BJ (cell line): ENCODE data around the gene DCLK1. TPM values are rescaled to one million over a fixed set of nuclear protein-coding genes. Genes with fewer than 3 reads are reported as not detected.

Experiments
- CTCF ChIA-PET: fragments of 350-600 bp; formaldehyde crosslinking; extraction: SDS; loops from one replicate; lab custom pipeline; 2021; ENCODE audit warnings: antibody characterized with exemption, inconsistent platforms; lab: Yijun Ruan, JAX
- POLR2A ChIA-PET: fragments of 300-600 bp; sonication (Branson Sonifier 250); formaldehyde crosslinking; extraction: SDS; loops from one replicate; lab custom pipeline; 2021; ENCODE audit warnings: antibody characterized with exemption; lab: Charles Lee
- DNase-seq: peaks from one replicate; pipeline ENCODE4 v3.0.0-alpha.2; 2011; ENCODE audit warnings: low read depth
- H3K27me3 ChIP-seq: 2 replicates; pipeline ENCODE4 v1.6.0; 2011; ENCODE audit warnings: low read length; ENCODE audit not compliant: control insufficient read depth, insufficient read depth
- H3K36me3 ChIP-seq: 2 replicates; pipeline ENCODE4 v1.5.1; 2011; ENCODE audit warnings: low read length; ENCODE audit not compliant: control insufficient read depth, insufficient read depth
- H3K4me3 ChIP-seq: 2 replicates; pipeline ENCODE4 v1.5.1; 2011; ENCODE audit warnings: low read depth, mild to moderate bottlenecking, control low read depth, low read length
- CTCF ChIP-seq: IDR thresholded peaks from 2 replicates; pipeline ENCODE4 v1.5.1; 2011; ENCODE audit warnings: low read depth, mild to moderate bottlenecking, control low read depth, inconsistent platforms, low read length, moderate library complexity; ENCODE audit not compliant: insufficient read depth
- polyA plus RNA-seq: library from polyadenylated mRNA; depleted of rRNA; stranded (reverse); fragments of >200 nt; gene quantifications from 2 replicates; pipeline ENCODE4 v1.2.3, GENCODE V29; 2011

Gene DCLK1
- polyA plus RNA-seq, 1 experiment = 1.1 TPM

GRCh38 chr13:36069881-36070366 is 61.3 kb downstream of the DCLK1 start:
- Histone ChIP-seq H3K27me3 (no peaks in the 10 kb centered on the region), H3K36me3 (no peaks in the 10 kb centered on the region), H3K4me3 (no peak overlapping the region)
- peak; percentile 29 for DNase-seq
- ChIA-PET CTCF (no interaction called here), POLR2A (no interaction called here)
- no peak for TF ChIP-seq CTCF

GRCh38 chr13:36068991-36069390 is 62.2 kb downstream of the DCLK1 start:
- Histone ChIP-seq H3K27me3 (no peaks in the 10 kb centered on the region), H3K36me3 (no peaks in the 10 kb centered on the region), H3K4me3 (no peak overlapping the region)
- no peak for TF ChIP-seq CTCF
- no peak for DNase-seq
- ChIA-PET POLR2A (no interaction called here), CTCF (no interaction called here)

- ChIA-PET CTCF (no interaction called here), POLR2A (no interaction called here)
- DNase-seq = no peak
- no peaks in the 10 kb centered on the region for H3K27me3 ChIP-seq
- H3K36me3 ChIP-seq = no peaks in the 10 kb centered on the region
- no peak for TF ChIP-seq CTCF
- no peak overlapping the region for H3K4me3 ChIP-seq
Measured at GRCh38 chr13:36068566-36068965, 62.6 kb downstream of the DCLK1 start.

- Histone ChIP-seq H3K27me3 (no peaks in the 10 kb centered on the region), H3K4me3 (no peak overlapping the region), H3K36me3 (no peaks in the 10 kb centered on the region)
- DNase-seq = peak; percentile 37
- ChIA-PET POLR2A (no interaction called here), CTCF (no interaction called here)
- TF ChIP-seq CTCF = no peak
Measured at GRCh38 chr13:36067746-36068381, 63.3 kb downstream of the DCLK1 start.

- POLR2A ChIA-PET = interaction anchor here (0.7 kb wide), 1 partner anchor 10 kb away, joined by 4 read pairs; no protein-coding TSS in a partner anchor
Measured at GRCh38 chr13:36062249-36062648, 68.9 kb downstream of the DCLK1 start.

More at GRCh38 chr13:36062249-36062648, 68.9 kb downstream of the DCLK1 start:
- H3K4me3 ChIP-seq = no peak overlapping the region
- TF ChIP-seq CTCF = no peak
- no peak for DNase-seq
- CTCF ChIA-PET = no interaction called here
- H3K36me3 ChIP-seq = no peaks in the 10 kb centered on the region
- no peaks in the 10 kb centered on the region for H3K27me3 ChIP-seq
